WTC11 (cell line): ENCODE measurements around the gene PHKG2. TPM values are rescaled to one million over a fixed set of nuclear protein-coding genes. Genes with fewer than 3 reads are reported as not detected.

Experiments
- ATAC-seq: fragments of 200-7000 bp; cut with Tn5 transposase; 2 replicates; pipeline ENCODE4 v1.10.0; 2021; ENCODE audit warnings: mild to moderate bottlenecking, moderate library complexity
- CTCF ChIA-PET: fragments of 300-600 bp; sonication (Branson Sonifier 250); formaldehyde crosslinking; loops from one replicate; lab custom pipeline; 2021; ENCODE audit warnings: antibody characterized with exemption; lab: Charles Lee
- POLR2A ChIA-PET: fragments of 350-600 bp; sonication (Branson Sonifier 250); formaldehyde crosslinking; loops from one replicate; lab custom pipeline; 2021; ENCODE audit warnings: antibody characterized with exemption; lab: Charles Lee
- DNase-seq: peaks from one replicate; pipeline ENCODE4 v3.0.0; 2021; ENCODE audit warnings: low spot score
- H3K27ac Mint-ChIP-seq: 2 replicates; pipeline ENCODE4 v1.8.0; 2021; ENCODE audit warnings: mixed read lengths
- H3K27me3 Mint-ChIP-seq: 2 replicates; pipeline ENCODE4 v1.8.0; 2021; ENCODE audit warnings: low read depth, mild to moderate bottlenecking, moderate library complexity, mixed read lengths
- H3K36me3 Mint-ChIP-seq: 2 replicates; pipeline ENCODE4 v1.8.0; 2021; ENCODE audit warnings: mixed read lengths
- H3K4me1 Mint-ChIP-seq: 2 replicates; pipeline ENCODE4 v1.8.0; 2022; ENCODE audit warnings: mixed read lengths
- H3K4me3 Mint-ChIP-seq: 2 replicates; pipeline ENCODE4 v1.8.0; 2021; ENCODE audit warnings: mild to moderate bottlenecking, moderate library complexity, mixed read lengths
- H3K9me3 Mint-ChIP-seq: 2 replicates; pipeline ENCODE4 v1.8.0; 2021; ENCODE audit warnings: mixed read lengths
- ATF1 ChIP-seq: sonication (generic); formaldehyde crosslinking; IDR thresholded peaks from 2 replicates; pipeline ENCODE4 v1.8.1; 2023; ENCODE audit warnings: mild to moderate bottlenecking, moderate library complexity, missing genetic modification reagents
- EMX1 ChIP-seq: fragments of 250-450 bp; sonication (Bioruptor Pico); IDR thresholded peaks from 2 replicates; pipeline ENCODE4 v1.8.0; 2021; ENCODE audit warnings: mild to moderate bottlenecking
- FOXP1 ChIP-seq: sonication (generic); formaldehyde crosslinking; IDR thresholded peaks from 2 replicates; pipeline ENCODE4 v1.8.0; 2022; ENCODE audit warnings: missing genetic modification reagents, mild to moderate bottlenecking, moderate library complexity, borderline replicate concordance
- NFATC4 ChIP-seq: fragments of 250-450 bp; sonication (Bioruptor Pico); IDR thresholded peaks from 2 replicates; pipeline ENCODE4 v1.9.0; 2021; ENCODE audit warnings: mild to moderate bottlenecking
- ZBTB21 ChIP-seq: sonication (generic); formaldehyde crosslinking; IDR thresholded peaks from 2 replicates; pipeline ENCODE4 v1.8.1; 2023; ENCODE audit warnings: mild to moderate bottlenecking, missing genetic modification reagents, borderline replicate concordance
- ZNF423 ChIP-seq: fragments of 250-450 bp; sonication (Bioruptor Pico); IDR thresholded peaks from 2 replicates; pipeline ENCODE4 v2.1.2; 2022; ENCODE audit warnings: mild to moderate bottlenecking, moderate library complexity
- total RNA-seq: library from RNA; stranded (reverse); gene quantifications from 3 replicates; pipeline ENCODE4 v1.2.3, GENCODE V29; 2021
- TF ChIP-seq, protein P1 (sequence below): fragments of 250-450 bp; sonication (Bioruptor Pico); IDR thresholded peaks from 2 replicates; pipeline ENCODE4 v1.9.0; 2021; ENCODE audit warnings: mild to moderate bottlenecking, borderline replicate concordance
- TF ChIP-seq, protein P2 (sequence below): sonication (generic); formaldehyde crosslinking; IDR thresholded peaks from 2 replicates; pipeline ENCODE4 v1.8.0; 2022; ENCODE audit warnings: mild to moderate bottlenecking, missing genetic modification reagents
- TF ChIP-seq, protein P3 (sequence below): sonication (generic); formaldehyde crosslinking; IDR thresholded peaks from 2 replicates; pipeline ENCODE4 v1.8.1; 2022; ENCODE audit warnings: low read depth, missing genetic modification reagents, borderline replicate concordance
- TF ChIP-seq, protein P4 (sequence below): fragments of 250-450 bp; sonication (Bioruptor Pico); IDR thresholded peaks from 2 replicates; pipeline ENCODE4 v1.9.0; 2021; ENCODE audit warnings: mild to moderate bottlenecking
- TF ChIP-seq, protein P5 (sequence below): sonication (generic); formaldehyde crosslinking; IDR thresholded peaks from 2 replicates; pipeline ENCODE4 v1.8.0; 2023; ENCODE audit warnings: mild to moderate bottlenecking, missing genetic modification reagents

PHKG2 gene
- total RNA-seq, 1 experiment from 2014 or later, result 50.5 TPM

DNA sequence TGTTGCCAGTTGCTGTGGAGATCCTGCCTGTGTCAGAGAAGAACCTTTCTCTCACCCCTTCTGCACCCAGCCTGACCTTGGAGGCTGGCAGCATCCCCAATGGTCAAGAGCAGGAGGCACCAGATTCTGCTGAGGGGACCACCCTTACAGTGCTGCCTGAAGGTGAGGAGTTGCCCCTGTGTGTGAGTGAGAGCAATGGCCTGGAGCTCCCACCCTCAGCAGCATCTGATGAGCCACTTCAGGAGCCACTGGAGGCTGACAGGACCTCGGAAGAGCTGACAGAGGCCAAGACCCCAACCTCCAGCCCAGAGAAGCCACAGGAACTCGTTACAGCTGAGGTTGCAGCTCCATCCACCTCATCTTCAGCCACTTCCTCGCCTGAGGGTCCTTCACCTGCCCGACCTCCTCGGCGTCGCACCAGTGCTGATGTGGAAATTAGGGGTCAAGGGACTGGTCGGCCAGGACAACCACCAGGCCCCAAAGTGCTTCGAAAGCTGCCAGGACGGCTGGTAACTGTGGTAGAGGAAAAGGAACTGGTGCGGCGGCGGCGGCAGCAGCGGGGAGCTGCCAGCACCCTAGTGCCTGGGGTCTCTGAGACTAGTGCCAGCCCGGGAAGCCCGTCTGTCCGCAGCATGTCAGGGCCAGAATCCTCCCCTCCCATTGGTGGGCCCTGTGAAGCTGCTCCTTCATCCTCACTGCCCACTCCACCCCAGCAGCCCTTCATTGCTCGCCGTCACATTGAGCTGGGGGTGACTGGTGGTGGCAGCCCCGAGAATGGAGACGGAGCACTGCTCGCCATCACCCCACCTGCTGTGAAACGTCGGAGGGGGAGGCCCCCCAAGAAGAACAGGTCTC is 10.2 kb upstream of the PHKG2 start:
- peaks cover 55% of the 10 kb centered on the region for H3K36me3 Mint-ChIP-seq
- TF ChIP-seq EMX1, result no peak
- no peak for TF ChIP-seq FOXP1 (CRISPR knock-in tag)
- TF ChIP-seq, protein P1, sequence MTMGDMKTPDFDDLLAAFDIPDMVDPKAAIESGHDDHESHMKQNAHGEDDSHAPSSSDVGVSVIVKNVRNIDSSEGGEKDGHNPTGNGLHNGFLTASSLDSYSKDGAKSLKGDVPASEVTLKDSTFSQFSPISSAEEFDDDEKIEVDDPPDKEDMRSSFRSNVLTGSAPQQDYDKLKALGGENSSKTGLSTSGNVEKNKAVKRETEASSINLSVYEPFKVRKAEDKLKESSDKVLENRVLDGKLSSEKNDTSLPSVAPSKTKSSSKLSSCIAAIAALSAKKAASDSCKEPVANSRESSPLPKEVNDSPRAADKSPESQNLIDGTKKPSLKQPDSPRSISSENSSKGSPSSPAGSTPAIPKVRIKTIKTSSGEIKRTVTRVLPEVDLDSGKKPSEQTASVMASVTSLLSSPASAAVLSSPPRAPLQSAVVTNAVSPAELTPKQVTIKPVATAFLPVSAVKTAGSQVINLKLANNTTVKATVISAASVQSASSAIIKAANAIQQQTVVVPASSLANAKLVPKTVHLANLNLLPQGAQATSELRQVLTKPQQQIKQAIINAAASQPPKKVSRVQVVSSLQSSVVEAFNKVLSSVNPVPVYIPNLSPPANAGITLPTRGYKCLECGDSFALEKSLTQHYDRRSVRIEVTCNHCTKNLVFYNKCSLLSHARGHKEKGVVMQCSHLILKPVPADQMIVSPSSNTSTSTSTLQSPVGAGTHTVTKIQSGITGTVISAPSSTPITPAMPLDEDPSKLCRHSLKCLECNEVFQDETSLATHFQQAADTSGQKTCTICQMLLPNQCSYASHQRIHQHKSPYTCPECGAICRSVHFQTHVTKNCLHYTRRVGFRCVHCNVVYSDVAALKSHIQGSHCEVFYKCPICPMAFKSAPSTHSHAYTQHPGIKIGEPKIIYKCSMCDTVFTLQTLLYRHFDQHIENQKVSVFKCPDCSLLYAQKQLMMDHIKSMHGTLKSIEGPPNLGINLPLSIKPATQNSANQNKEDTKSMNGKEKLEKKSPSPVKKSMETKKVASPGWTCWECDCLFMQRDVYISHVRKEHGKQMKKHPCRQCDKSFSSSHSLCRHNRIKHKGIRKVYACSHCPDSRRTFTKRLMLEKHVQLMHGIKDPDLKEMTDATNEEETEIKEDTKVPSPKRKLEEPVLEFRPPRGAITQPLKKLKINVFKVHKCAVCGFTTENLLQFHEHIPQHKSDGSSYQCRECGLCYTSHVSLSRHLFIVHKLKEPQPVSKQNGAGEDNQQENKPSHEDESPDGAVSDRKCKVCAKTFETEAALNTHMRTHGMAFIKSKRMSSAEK, result no peak
- TF ChIP-seq NFATC4 (CRISPR knock-in tag), result no peak
- TF ChIP-seq ATF1 (CRISPR knock-in tag), result no peak
- TF ChIP-seq, protein P2, sequence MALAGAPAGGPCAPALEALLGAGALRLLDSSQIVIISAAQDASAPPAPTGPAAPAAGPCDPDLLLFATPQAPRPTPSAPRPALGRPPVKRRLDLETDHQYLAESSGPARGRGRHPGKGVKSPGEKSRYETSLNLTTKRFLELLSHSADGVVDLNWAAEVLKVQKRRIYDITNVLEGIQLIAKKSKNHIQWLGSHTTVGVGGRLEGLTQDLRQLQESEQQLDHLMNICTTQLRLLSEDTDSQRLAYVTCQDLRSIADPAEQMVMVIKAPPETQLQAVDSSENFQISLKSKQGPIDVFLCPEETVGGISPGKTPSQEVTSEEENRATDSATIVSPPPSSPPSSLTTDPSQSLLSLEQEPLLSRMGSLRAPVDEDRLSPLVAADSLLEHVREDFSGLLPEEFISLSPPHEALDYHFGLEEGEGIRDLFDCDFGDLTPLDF, result no peak
- TF ChIP-seq ZBTB21 (CRISPR knock-in tag), result no peak
- TF ChIP-seq, protein P3, sequence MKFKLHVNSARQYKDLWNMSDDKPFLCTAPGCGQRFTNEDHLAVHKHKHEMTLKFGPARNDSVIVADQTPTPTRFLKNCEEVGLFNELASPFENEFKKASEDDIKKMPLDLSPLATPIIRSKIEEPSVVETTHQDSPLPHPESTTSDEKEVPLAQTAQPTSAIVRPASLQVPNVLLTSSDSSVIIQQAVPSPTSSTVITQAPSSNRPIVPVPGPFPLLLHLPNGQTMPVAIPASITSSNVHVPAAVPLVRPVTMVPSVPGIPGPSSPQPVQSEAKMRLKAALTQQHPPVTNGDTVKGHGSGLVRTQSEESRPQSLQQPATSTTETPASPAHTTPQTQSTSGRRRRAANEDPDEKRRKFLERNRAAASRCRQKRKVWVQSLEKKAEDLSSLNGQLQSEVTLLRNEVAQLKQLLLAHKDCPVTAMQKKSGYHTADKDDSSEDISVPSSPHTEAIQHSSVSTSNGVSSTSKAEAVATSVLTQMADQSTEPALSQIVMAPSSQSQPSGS (CRISPR knock-in tag), result no peak
- TF ChIP-seq, protein P4, sequence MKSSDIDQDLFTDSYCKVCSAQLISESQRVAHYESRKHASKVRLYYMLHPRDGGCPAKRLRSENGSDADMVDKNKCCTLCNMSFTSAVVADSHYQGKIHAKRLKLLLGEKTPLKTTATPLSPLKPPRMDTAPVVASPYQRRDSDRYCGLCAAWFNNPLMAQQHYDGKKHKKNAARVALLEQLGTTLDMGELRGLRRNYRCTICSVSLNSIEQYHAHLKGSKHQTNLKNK (CRISPR knock-in tag), result no peak
- no peak for TF ChIP-seq ZNF423 (CRISPR knock-in tag)
- TF ChIP-seq, protein P5, sequence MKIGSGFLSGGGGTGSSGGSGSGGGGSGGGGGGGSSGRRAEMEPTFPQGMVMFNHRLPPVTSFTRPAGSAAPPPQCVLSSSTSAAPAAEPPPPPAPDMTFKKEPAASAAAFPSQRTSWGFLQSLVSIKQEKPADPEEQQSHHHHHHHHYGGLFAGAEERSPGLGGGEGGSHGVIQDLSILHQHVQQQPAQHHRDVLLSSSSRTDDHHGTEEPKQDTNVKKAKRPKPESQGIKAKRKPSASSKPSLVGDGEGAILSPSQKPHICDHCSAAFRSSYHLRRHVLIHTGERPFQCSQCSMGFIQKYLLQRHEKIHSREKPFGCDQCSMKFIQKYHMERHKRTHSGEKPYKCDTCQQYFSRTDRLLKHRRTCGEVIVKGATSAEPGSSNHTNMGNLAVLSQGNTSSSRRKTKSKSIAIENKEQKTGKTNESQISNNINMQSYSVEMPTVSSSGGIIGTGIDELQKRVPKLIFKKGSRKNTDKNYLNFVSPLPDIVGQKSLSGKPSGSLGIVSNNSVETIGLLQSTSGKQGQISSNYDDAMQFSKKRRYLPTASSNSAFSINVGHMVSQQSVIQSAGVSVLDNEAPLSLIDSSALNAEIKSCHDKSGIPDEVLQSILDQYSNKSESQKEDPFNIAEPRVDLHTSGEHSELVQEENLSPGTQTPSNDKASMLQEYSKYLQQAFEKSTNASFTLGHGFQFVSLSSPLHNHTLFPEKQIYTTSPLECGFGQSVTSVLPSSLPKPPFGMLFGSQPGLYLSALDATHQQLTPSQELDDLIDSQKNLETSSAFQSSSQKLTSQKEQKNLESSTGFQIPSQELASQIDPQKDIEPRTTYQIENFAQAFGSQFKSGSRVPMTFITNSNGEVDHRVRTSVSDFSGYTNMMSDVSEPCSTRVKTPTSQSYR (CRISPR knock-in tag), result no peak
- CTCF ChIA-PET, result no interaction called here
- no peak for DNase-seq
- H3K27ac Mint-ChIP-seq, result no peak overlapping the region
- no peaks in the 10 kb centered on the region for H3K9me3 Mint-ChIP-seq
- H3K4me1 Mint-ChIP-seq, result peaks cover 14% of the 10 kb centered on the region
- H3K4me3 Mint-ChIP-seq, result no peak overlapping the region
- no peak for ATAC-seq
- H3K27me3 Mint-ChIP-seq, result no peaks in the 10 kb centered on the region; the same call in 1 of the 2 replicates
- POLR2A ChIA-PET, result no interaction called here
